Daoy (cell line): ENCODE results near the gene PTX4. TPM values are rescaled to one million over a fixed set of nuclear protein-coding genes. Genes with fewer than 3 reads are reported as not detected.
"Not testable (repeated sequence)": the region's sequence is repeated elsewhere in the genome, so short reads cannot be mapped to it uniquely, and the experiment has no call there.

ENCODE experiments used
- DNase-seq: peaks from one replicate; pipeline ENCODE4 v3.0.0-alpha.2; 2015; ENCODE audit warnings: low read depth
- total RNA-seq: library from RNA; depleted of rRNA; stranded (reverse); fragments of >200 nt; shearing (Covaris generic); gene quantifications from 2 replicates; pipeline ENCODE4 v1.2.3, GENCODE V29; 2014; rRNA removed

The PTX4 gene
- total RNA-seq, 1 experiment from 2014 or later: not detected

DNA sequence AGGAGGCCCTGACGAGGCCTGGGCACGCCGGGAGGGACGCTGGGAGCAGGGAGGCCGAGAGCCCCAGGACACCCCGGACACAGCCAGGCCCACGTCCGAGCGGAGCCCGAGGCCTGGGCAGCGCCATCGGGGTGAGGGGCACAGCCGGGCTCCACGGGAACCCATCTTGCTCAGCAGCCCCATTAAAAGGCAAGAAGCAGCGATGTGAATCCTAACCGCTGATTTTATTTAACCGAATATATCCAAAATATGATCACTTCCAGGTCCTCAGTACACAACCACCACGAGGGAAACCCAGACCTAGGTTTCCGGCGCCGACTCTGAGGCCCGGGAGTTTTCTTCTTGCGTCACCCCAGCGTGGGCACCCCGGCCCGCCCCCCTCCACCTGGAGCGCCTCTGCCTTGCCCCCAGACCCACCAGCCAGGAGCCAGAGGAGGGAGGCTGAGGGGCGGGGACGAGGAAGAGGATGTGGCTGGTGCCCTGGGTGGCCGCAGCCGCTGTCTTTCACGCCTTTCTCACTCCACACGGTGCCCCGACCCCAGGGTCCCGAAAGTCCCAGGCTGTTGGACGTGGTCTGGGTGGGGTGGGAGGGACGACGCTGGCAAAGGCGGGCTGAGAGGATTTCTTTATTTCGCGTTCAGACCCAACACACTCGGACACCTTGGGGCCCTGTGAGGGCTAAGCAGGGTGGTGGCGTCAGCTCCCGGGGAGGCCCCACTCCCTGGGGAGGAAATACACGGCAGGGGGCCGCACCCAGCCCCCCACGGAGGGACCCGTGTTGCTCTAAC is 43.8 kb downstream of the PTX4 start:
- no peak for DNase-seq

DNA sequence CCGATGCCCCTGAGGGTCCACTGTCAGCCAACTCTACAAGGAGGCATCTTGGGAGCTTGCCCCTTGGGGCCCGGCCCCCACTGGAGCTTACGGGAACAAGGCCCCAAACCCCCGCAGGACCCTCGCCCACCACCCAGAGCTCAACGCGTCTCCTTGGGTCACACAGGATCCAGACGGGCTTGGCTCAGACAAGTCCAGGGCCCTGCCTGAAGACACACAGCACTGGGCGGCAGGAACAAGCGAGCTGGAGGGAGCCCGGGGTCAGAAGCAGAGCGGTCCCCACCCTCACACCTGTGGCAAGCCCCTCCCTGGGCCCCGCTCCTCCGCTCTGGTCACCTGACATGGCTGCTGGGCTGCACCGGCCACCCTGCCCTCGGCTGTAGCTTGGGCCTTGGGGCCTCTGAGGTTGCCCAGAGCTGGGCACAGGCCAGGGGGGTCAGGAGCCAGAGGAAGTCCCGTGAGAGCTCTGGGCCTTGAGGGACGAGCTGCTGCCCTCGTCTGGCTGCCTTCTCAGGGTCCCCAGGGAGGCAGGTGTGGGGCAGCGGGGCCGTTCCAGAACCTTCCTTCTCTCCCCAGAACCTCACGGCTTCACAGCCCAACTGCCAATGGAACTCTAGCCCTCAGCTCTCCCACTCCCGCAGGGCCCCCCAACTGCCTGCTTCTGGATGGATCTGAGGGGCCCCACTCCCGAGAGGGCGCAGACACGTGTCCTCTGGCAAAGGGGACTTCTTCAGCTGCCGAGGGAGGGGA is 44.6 kb downstream of the PTX4 start, which contains the start of gene CCDC154:
Gene CCDC154 (minus strand): TSS at position 577 of the 750 bp plus-strand sequence. CDS start 234 bp downstream, at position 343.
- DNase-seq: no peak

DNA sequence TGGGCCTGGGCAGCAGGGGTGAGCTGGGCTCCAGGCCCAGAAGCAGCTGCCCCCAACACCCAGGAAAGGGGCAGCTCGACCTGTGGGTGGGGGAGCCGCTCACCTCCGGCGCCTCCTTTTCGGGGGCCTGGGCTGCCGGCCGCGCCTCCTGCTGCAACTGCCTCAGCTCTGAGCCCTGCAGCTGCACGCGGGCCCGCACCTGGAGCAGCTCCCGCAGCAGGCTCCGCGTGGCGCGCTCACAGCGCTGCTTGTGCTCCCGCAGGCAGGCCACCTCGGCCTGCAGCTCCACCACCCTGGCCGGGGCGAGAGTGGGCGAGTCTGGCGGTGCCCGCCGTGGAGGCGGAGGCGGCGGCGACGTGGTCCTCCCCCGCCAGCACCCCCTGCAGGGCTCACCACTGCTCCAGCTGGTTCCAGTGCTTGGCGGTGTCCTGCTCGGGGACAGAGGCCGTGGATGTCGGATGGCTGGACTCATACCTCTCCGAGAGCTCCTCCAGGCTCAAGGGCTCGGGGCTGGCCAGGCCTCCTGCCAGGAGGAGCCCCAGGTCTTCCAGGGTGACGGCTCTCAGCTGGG is 45.3 kb downstream of the PTX4 start:
- no peak for DNase-seq

DNA sequence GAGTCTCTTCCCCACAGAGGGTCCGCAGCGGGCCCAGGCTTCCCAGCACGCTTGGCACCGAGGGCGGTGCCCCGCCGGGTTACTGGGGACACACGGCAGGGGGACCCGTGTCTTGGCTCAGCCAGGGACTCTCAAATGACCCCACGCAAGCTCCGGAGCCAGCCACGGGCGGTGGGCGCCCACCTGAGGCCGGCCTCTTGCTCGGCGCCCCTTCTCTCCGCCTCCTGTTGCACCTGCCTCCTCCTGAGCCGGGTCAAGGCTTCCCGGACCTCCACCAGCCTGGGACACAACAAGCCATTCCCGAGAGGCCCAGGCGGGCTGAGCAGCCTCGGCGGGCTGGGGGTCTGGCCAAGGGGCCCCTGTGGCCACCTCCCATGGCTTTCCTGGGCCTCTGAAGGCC is 46.0 kb downstream of the PTX4 start:
- DNase-seq: no peak

DNA sequence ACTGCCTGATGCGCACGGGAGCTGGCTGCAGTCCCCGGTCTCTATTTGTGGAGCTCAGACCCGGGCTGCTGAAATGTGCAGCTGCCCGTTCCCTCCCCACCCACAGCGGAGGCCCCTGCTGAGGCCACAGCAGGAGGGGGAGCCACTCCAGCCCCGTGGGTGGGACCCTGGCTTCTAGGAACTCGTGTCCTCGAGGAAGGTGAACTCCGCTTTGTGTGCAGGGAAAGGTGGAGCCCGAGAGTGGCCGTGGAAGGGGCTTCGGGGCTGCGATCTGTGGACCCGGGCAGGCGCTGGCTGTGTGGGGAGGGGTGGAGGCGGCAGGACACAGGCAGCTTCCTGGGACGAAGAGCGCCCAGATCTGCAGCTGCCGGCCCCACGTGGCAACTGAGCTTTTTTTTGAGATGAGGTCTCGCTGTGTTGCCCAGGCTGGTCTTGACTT is 47.3 kb downstream of the PTX4 start:
- DNase-seq: no peak

DNA sequence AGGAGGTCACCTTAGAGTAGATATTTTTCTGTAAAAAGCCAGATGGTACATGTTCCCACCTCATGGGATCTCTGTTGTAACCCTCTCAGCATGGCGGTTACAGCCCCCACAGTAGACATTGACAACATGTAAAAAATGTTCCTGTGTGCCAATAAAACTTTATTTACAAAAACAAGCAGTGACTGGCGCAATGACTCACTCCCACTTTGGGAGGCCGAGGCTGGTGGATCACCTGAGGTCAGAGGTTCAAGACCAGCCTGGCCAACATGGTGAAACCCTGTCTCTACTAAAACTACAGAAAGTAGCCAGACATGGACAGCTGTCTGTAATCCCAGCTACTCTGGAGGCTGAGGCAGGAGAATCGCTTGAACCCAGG is 49.1 kb downstream of the PTX4 start:
- DNase-seq: not testable (repeated sequence)

DNA sequence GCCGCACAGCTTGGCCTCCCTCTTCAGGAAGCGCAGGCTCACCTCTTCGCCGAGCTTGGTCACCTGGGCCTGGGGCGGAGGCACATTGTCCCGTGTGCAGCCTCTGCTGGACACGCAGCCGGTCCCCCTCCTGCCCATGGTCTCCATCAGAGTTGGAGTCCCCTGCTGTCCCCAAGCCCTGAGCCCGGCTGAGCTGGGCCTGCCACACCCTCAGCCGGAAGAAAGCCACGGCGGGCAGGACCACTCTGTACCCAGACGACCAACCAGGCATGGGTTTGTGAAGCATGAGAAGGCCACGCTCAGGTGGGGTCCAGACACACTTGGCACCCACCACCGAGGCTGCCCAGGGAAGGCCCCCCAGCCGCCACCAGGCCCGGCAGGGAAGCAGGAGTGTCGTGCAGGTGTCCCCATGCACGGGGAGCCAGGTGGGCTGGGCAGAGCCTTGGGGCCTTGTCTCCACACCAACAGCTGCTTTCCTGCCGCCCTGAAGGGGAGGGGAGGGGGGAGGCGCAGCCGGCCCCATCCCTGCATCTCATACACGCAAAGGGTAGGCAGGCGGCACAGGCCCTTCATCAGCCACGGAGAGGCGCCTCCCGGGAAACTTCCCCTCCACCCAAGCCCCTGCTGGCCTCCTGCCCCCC is 49.6 kb downstream of the PTX4 start:
- no peak for DNase-seq

DNA sequence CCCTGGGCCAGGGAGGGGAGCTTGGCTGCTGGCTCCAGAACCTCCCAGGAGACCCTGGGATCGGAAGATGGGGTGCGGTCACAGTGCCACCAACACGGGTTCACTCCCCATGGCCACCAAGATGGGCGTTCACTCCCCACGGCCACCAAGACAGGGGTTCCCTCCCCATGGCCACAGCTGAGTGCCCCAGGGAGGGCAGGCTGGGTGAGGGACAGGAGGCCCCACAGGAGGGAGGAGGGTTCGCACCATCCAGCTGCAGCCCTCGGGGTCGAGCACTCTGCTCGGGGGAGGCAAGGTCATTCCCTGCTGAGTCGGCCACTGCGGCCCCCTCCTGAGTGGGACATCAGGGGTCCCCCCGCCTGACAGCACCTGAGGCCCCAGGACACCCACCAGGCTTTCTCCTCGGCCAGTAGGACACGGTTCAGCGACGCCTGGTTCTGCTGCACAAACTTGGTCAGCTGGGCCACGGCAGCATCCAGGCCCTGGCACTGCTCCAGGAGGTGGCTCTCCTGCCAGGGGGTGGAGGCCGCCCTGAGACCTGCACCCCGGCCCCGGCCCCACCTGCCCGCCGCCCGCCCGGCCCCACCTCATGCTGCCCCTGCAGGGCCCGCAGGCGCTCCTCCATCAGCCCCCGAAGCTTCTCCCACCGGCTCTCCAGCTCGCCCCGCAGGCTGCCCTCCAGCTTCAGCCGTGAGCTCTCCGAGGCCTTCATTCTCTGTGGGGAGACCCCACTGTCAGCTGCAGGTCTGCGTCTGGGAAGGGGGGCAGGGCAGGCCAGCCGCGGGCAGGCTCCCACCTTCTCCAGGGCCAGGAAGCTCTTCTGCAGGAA is 50.3 kb downstream of the PTX4 start:
- DNase-seq: no peak

DNA sequence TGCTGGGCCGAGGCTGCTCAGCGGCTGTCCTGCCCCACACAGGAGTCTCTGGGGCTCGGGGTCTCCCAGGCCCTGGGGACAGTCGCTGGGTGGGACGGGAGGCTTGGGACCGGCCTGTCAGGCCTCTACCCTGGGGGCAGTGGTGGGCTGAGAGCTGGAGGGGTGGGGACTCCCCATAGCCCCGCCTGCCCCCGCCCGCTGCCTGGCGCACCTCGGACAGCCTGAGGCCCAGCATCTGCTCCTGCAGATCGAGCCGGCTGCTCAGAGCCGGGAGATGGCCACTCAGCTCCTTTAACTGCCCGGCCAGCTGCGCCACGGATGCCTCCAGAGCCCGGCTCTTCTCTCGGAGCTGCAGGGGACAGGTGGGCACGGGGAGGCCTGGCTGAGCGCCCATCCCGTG is 51.1 kb downstream of the PTX4 start:
- no peak for DNase-seq

DNA sequence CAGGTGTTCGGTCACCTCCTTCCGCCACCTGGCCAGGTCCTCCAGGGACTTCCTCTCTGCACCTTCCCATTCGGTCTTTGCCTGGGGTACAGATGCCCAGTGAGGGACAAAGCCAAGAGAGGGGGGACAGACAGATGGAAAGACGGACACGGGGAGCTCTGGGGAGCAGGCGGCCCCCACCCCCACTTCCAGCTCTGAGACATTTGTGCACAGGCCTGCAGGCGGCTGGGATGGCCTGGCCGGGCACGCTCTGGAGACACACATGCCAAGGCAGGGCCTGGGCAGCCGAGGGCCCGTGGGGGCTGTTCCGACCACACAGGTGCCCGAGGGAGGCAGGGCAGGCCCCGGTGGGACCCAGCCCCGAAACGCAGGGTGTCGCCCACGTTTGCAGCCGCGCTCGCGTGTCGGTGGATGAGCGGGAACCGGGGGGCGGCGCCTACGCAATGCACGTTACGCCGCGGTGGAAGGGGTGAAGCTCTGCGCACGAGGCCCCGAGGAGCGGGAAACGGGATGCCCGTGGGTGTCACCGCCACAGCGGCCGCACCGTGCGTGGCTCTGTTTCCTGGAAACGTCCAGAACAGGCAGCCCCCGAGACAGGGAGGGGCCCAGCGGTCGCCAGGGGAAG is 51.9 kb downstream of the PTX4 start:
- DNase-seq: no peak

DNA sequence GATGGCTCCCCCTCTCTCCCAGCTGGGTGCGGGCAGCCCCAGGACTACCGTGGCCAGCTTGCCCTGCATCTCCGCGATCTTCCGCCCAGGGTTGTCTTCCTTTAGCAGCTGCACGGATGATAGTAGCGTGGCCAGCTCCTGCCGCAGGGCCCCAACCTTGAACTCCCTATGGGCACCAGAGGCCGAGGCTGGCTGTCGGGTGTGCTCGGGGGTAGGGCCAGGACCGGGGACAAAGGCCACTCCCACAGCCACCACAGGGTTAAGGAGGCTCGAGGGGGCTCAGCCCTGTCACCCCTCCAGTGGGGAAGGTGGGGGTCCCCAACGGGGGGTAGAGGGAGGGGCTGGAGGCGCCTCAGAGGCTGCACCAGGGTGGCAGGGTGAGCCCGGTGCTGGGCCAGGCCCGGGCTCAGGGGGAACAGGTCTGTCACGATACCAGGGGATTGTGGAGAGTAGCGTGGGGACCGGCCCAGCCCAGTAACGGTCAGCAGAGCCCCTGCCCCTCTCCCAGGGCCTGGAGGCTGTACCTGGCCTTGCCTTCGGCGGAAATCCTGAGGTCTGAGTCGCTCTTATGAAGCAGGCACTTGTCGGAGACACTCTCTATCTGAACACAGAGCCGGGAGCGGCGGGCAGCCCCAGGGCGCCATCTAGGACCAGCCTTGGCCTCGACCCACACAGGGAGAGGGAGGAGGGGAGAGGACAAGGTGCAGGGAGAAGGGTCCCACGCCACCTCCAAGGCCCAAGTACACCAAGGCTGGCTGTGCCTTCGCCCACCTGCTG is 52.6 kb downstream of the PTX4 start:
- DNase-seq: no peak

Other genes with a start within 250 kb of the PTX4 start
- not detected in 2 replicates for gene TPSAB1, start 248.2 kb downstream of the PTX4 start, total RNA-seq
- not detected in 2 replicates for gene TPSD1, start 232.9 kb downstream of the PTX4 start, total RNA-seq
- 37.6 and 69.5 TPM in 2 replicates for gene UBE2I, start 179.3 kb downstream of the PTX4 start, total RNA-seq
- 0.11 and 1.2 TPM in 2 replicates for gene BAIAP3, start 155.3 kb downstream of the PTX4 start, total RNA-seq
- gene TSR3, start 137.1 kb downstream of the PTX4 start, total RNA-seq: 95.5 and 103 TPM in 2 replicates
- 10.8 and 15.9 TPM in 2 replicates for gene GNPTG, start 137.0 kb downstream of the PTX4 start, total RNA-seq
- 12.1 and 13.7 TPM in 2 replicates for gene UNKL, start 74.2 kb downstream of the PTX4 start, total RNA-seq
- gene UQCC4, start 68.2 kb downstream of the PTX4 start, total RNA-seq: 21.7 and 25.8 TPM in 2 replicates
- not detected in 2 replicates for gene PERCC1, start 57.9 kb downstream of the PTX4 start, total RNA-seq
- not detected in 2 replicates for gene CCDC154, start 44.4 kb downstream of the PTX4 start, total RNA-seq
- gene CLCN7, start 13.9 kb downstream of the PTX4 start, total RNA-seq: 15.6 and 28.2 TPM in 2 replicates
- gene TELO2, start 4.4 kb upstream of the PTX4 start, total RNA-seq: 19.9 and 44.0 TPM in 2 replicates
- 1.1 TPM in 1 of 2 replicates, not detected in the other for gene TMEM204, start 44.7 kb upstream of the PTX4 start, total RNA-seq
- 7.8 and 9.8 TPM in 2 replicates for gene IFT140, start 123.1 kb upstream of the PTX4 start, total RNA-seq
- 5.8 and 10.8 TPM in 2 replicates for gene CRAMP1, start 123.4 kb upstream of the PTX4 start, total RNA-seq
- gene JPT2, start 189.3 kb upstream of the PTX4 start, total RNA-seq: 75.4 and 121 TPM in 2 replicates
- 8.9 and 17.5 TPM in 2 replicates for gene MAPK8IP3, start 217.3 kb upstream of the PTX4 start, total RNA-seq